Measurements from ENCODE around the gene ACOT9. TPM values are rescaled to one million over a fixed set of nuclear protein-coding genes. Genes with fewer than 3 reads are reported as not detected.
"Not testable (repeated sequence)": the region's sequence is repeated elsewhere in the genome, so short reads cannot be mapped to it uniquely, and the experiment has no call there.

ACOT9 gene
- total RNA-seq, 4 donors from 2014 or later = 14.9 to 18.5 (median 16.2) TPM

- 61% methylated on average over 3 of the region's 3 CpGs for WGBS
- no peak overlapping the region for H3K4me3 ChIP-seq
- no peaks in the 10 kb centered on the region for H3K9me3 ChIP-seq
- DNase-seq (ENCODE audit: low spot score in 2 of 2) = no peak
- no peak overlapping the region for H3K27ac ChIP-seq
- TF ChIP-seq POLR2AphosphoS5 (IDR thresholded peaks at IDR 0.05) = no peak
- TF ChIP-seq POLR2A (IDR thresholded peaks at IDR 0.05) = no peak
- TF ChIP-seq EP300 (IDR thresholded peaks at IDR 0.05) = no peak
- TF ChIP-seq CTCF (IDR thresholded peaks at IDR 0.05) = no peak
- H3K36me3 ChIP-seq = no peaks in the 10 kb centered on the region
- peaks cover 5% of the 10 kb centered on the region for H3K4me1 ChIP-seq
- H3K27me3 ChIP-seq = no peaks in the 10 kb centered on the region
These were observed 80.9 kb downstream of the ACOT9 start for GRCh38 chrX:23662187-23662586.

GRCh38 chrX:23661671-23662070 is 81.4 kb downstream of the ACOT9 start:
- no peak overlapping the region for H3K4me3 ChIP-seq
- no peaks in the 10 kb centered on the region for H3K36me3 ChIP-seq
- peaks cover 1% of the 10 kb centered on the region for H3K4me1 ChIP-seq
- H3K9me3 ChIP-seq = no peaks in the 10 kb centered on the region
- no peaks in the 10 kb centered on the region for H3K27me3 ChIP-seq
- no peak overlapping the region for H3K27ac ChIP-seq
- WGBS = 41% methylated on average over 1 of the region's 1 CpG
- no peak for DNase-seq (ENCODE audit: low spot score in 2 of 2)
- no peak for TF ChIP-seq POLR2AphosphoS5 (IDR thresholded peaks at IDR 0.05)
- no peak for TF ChIP-seq CTCF (IDR thresholded peaks at IDR 0.05)
- TF ChIP-seq EP300 (IDR thresholded peaks at IDR 0.05) = no peak
- TF ChIP-seq POLR2A (IDR thresholded peaks at IDR 0.05) = no peak

GRCh38 chrX:23660766-23661132 is 82.3 kb downstream of the ACOT9 start:
- DNase-seq (ENCODE audit: low spot score in 2 of 2) = no peak
- no peaks in the 10 kb centered on the region for H3K27me3 ChIP-seq
- H3K9me3 ChIP-seq = no peaks in the 10 kb centered on the region
- no peak overlapping the region for H3K4me3 ChIP-seq
- 95% methylated on average over 2 of the region's 2 CpGs for WGBS
- H3K27ac ChIP-seq = no peak overlapping the region
- H3K36me3 ChIP-seq = no peaks in the 10 kb centered on the region
- no peaks in the 10 kb centered on the region for H3K4me1 ChIP-seq
- TF ChIP-seq EP300 (IDR thresholded peaks at IDR 0.05) (no peak), POLR2A (IDR thresholded peaks at IDR 0.05) (no peak), CTCF (IDR thresholded peaks at IDR 0.05) (no peak), POLR2AphosphoS5 (IDR thresholded peaks at IDR 0.05) (no peak)

GRCh38 chrX:23660083-23660765 is 82.9 kb downstream of the ACOT9 start:
- H3K36me3 ChIP-seq; H3K27me3 ChIP-seq; H3K9me3 ChIP-seq; H3K4me3 ChIP-seq; DNase-seq (ENCODE audit: low spot score in 2 of 2); H3K27ac ChIP-seq; H3K4me1 ChIP-seq: not testable (repeated sequence)
- WGBS = 59% methylated on average over 8 of the region's 8 CpGs

- H3K27ac ChIP-seq = no peak overlapping the region
- no peaks in the 10 kb centered on the region for H3K9me3 ChIP-seq
- no peaks in the 10 kb centered on the region for H3K36me3 ChIP-seq
- no peak for DNase-seq (ENCODE audit: low spot score in 2 of 2)
- H3K4me1 ChIP-seq = no peaks in the 10 kb centered on the region
- TF ChIP-seq CTCF (IDR thresholded peaks at IDR 0.05) (no peak), EP300 (IDR thresholded peaks at IDR 0.05) (no peak), POLR2A (IDR thresholded peaks at IDR 0.05) (no peak), POLR2AphosphoS5 (IDR thresholded peaks at IDR 0.05) (no peak)
- 74% methylated on average over 4 of the region's 4 CpGs for WGBS
- no peaks in the 10 kb centered on the region for H3K27me3 ChIP-seq
- H3K4me3 ChIP-seq = no peak overlapping the region
These were observed 83.7 kb downstream of the ACOT9 start for GRCh38 chrX:23659339-23659738.

- DNase-seq (ENCODE audit: low spot score in 2 of 2) = no peak
- Histone ChIP-seq H3K4me1 (no peaks in the 10 kb centered on the region), H3K4me3 (no peak overlapping the region), H3K27ac (no peak overlapping the region), H3K36me3 (no peaks in the 10 kb centered on the region), H3K27me3 (no peaks in the 10 kb centered on the region), H3K9me3 (no peaks in the 10 kb centered on the region)
- 62% methylated on average over 3 of the region's 3 CpGs for WGBS
- TF ChIP-seq POLR2A (IDR thresholded peaks at IDR 0.05) (no peak), POLR2AphosphoS5 (IDR thresholded peaks at IDR 0.05) (no peak), CTCF (IDR thresholded peaks at IDR 0.05) (no peak), EP300 (IDR thresholded peaks at IDR 0.05) (no peak)
These were observed 86.4 kb downstream of the ACOT9 start for GRCh38 chrX:23656684-23657083.

Data from suprapubic skin (tissue), 4 donors.